GM13976 (cell line): ENCODE data around the gene SEPHS2.
"Not testable (repeated sequence)": the region's sequence is repeated elsewhere in the genome, so short reads cannot be mapped to it uniquely, and the experiment has no call there.

ENCODE experiments used
- DNase-seq: peaks from one replicate; pipeline ENCODE4 v3.0.0; 2012; ENCODE audit warnings: low spot score
- CTCF ChIP-seq: IDR thresholded peaks from 2 replicates; pipeline ENCODE4 v1.5.1; 2012; ENCODE audit warnings: borderline replicate concordance, mild to moderate bottlenecking; ENCODE audit not compliant: insufficient read depth; ENCODE audit errors: extremely low read depth, missing control alignments, control extremely low read depth
- in situ Hi-C: fragments of 300-500 bp; cut with MboI; formaldehyde crosslinking; loops from one replicate; pipeline ENCODE4 v1.12.0; 2022; ENCODE audit warnings: low sequenced_read_pairs, mixed read lengths, inconsistent platforms; ENCODE audit not compliant: unreplicated experiment

SEPHS2 gene

GRCh38 chr16:30488764-30489605, 43.3 kb upstream of the SEPHS2 start:
- in situ Hi-C loops, result no loop called here
- DNase-seq, result no peak

DNA sequence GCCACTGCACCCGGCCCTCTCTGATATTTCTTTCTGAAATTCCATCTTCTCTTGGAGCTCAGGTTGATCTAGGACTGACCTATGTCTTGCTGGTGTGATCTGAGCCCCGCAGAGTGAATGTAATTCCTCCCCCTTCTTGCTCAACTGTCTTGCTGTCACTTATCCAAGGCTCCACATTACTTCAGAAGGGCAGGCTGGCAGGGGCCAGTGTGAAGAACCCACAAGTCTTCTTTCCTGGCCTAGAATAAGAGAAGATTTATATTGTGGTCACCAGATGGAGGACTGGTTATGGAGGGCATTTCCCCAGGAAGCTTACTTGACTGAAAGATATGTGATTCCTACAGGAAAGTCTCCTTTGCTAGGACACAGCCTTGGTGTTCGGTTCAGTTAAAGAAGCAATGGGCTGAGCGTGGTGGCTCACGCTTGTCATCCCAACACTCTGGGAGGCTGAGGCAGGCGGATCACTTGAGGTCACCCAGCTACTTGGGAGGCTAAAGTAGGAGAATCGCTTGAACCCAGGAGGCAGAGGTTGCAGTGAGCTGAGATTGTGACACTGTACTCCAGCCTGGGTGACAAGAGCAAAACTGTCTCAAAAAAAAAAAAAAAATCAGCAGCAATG, 40.3 kb upstream of the SEPHS2 start:
- in situ Hi-C loops, result no loop called here
- no peak for DNase-seq
- no peak for TF ChIP-seq CTCF

More at GRCh38 chr16:30488764-30489605, 43.3 kb upstream of the SEPHS2 start:
- TF ChIP-seq CTCF, result no peak

GRCh38 chr16:30484887-30485286, 39.2 kb upstream of the SEPHS2 start:
- in situ Hi-C loops, result no loop called here
- no peak for TF ChIP-seq CTCF
- DNase-seq, result no peak

- DNase-seq, result no peak
- no peak for TF ChIP-seq CTCF
- in situ Hi-C loops, result no loop called here
These were observed 36.7 kb upstream of the SEPHS2 start for GRCh38 chr16:30482366-30482765.

- TF ChIP-seq CTCF, result no peak
- in situ Hi-C loops, result no loop called here
- no peak for DNase-seq
These were observed 35.7 kb upstream of the SEPHS2 start for GRCh38 chr16:30481381-30481780.

- no peak for TF ChIP-seq CTCF
- no peak for DNase-seq
- in situ Hi-C loops, result no loop called here
These were observed 33.2 kb upstream of the SEPHS2 start for GRCh38 chr16:30478766-30479478.

DNA sequence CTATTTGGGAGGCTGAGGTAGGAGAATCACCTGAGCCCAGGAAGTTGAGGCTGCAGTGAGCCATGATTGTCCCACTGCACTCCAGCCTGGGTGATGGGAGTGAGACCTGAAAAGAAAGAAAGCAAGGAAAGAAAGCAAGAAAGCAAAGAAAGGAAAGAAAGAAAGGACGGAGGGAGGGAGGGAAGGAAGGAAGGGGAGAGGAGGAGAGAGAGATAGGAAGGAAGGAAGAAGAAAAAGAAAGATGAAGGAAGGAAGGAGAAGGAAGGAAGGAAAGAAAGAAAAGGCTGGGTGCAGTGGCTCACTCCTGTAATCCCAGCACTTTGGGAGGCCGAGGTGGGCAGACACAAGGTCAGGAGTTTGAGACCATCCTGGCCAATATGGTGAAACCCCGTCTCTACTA, 32.1 kb upstream of the SEPHS2 start:
- DNase-seq, in situ Hi-C loops: not testable (repeated sequence)
